OCI-LY3 (cell line): ENCODE data around the gene SFI1.
A peak's percentile ranks its signal among the peaks of the same experiment; 100 is the strongest.

ENCODE experiments used
- EZH2phosphoT487 ChIP-seq: fragments of 200-600 bp; shearing (Covaris generic); IDR thresholded peaks from 2 replicates; pipeline ENCODE4 v1.6.1; 2018; ENCODE audit warnings: antibody characterized with exemption, mixed run types, low read depth
- TF ChIP-seq, protein P1 (sequence below): fragments of 200-600, 300-600 bp; sonication (generic); IDR thresholded peaks from 2 replicates; pipeline ENCODE4 v1.5.1; 2014; ENCODE audit warnings: antibody characterized with exemption, low read length, low read depth

GRCh38 chr22:31496007-31496734 is at the start of gene SFI1:
- TF ChIP-seq EZH2phosphoT487, result no peak
- TF ChIP-seq, protein P1, sequence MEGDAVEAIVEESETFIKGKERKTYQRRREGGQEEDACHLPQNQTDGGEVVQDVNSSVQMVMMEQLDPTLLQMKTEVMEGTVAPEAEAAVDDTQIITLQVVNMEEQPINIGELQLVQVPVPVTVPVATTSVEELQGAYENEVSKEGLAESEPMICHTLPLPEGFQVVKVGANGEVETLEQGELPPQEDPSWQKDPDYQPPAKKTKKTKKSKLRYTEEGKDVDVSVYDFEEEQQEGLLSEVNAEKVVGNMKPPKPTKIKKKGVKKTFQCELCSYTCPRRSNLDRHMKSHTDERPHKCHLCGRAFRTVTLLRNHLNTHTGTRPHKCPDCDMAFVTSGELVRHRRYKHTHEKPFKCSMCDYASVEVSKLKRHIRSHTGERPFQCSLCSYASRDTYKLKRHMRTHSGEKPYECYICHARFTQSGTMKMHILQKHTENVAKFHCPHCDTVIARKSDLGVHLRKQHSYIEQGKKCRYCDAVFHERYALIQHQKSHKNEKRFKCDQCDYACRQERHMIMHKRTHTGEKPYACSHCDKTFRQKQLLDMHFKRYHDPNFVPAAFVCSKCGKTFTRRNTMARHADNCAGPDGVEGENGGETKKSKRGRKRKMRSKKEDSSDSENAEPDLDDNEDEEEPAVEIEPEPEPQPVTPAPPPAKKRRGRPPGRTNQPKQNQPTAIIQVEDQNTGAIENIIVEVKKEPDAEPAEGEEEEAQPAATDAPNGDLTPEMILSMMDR, result peak; percentile 29; the same call in 1 of the 2 replicates
